ENCODE data around the gene TLX1. TPM values are rescaled to one million over a fixed set of nuclear protein-coding genes. Genes with fewer than 3 reads are reported as not detected.
A peak's percentile ranks its signal among the peaks of the same experiment; 100 is the strongest.

The TLX1 gene
- total and polyA plus RNA-seq, 12 donors: 0.03 to 0.74 (median 0.27) TPM; not detected in 9

DNA sequence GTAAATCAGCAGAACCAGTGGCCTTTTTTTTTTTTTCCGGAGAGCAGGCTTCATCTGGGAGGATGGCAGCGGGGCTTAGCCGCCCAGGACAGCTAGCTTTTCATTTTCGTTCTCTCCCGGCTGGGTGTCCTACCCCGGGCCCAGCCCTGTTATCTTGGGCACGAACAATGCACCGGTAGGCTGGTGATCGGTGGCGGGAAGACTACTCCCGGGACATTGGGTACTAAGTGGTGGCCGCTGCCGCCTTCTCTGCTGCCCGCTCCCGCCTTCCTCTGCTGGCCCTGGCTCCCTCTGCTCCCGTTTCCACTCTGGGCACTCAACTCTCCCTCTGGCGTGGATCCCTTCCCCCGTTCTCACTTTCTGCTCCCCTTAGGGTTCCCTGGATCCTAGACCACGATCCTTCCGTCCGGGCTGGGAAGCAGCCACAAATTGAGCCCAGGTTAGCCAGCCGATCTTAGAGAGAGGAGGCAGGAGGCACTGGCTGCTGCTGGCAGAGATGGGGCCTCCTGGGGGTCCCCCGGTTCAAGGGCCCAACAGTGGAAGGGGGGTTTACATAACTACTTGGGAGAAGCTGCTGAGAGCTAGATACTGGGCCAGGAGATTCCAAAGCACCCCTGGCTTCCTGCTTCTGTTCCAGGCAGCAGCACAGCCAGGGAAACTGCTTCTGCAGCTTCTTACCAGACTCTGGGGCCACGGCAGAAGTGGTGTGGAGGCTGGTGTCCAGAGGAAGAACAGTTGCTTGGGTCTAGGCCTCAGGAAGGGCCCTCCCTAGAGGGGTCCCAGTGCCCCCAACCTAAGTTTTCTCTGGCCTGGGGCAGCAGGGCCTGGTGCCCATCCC, 1.8 kb downstream of the TLX1 start:
- Histone ChIP-seq H3K27ac (no peak overlapping the region), H3K4me3 (no peak overlapping the region), H3K9me3 (no peaks in the 10 kb centered on the region), H3K4me1 (peaks cover 7 to 47% (median 39%) of the 10 kb centered on the region in 9 donors), H3K36me3 (no peaks in the 10 kb centered on the region), H3K27me3 (peaks cover 52 to 100% (median 100%) of the 10 kb centered on the region in 7 donors)
- ATAC-seq: no peak
- DNase-seq: no peak
- intact Hi-C loops (cut with DNase I): loop anchor here in 1 of 10 donors (10.0 kb wide), 1 partner anchor 88 kb away; no protein-coding TSS in a partner anchor
- TF ChIP-seq, protein P1, sequence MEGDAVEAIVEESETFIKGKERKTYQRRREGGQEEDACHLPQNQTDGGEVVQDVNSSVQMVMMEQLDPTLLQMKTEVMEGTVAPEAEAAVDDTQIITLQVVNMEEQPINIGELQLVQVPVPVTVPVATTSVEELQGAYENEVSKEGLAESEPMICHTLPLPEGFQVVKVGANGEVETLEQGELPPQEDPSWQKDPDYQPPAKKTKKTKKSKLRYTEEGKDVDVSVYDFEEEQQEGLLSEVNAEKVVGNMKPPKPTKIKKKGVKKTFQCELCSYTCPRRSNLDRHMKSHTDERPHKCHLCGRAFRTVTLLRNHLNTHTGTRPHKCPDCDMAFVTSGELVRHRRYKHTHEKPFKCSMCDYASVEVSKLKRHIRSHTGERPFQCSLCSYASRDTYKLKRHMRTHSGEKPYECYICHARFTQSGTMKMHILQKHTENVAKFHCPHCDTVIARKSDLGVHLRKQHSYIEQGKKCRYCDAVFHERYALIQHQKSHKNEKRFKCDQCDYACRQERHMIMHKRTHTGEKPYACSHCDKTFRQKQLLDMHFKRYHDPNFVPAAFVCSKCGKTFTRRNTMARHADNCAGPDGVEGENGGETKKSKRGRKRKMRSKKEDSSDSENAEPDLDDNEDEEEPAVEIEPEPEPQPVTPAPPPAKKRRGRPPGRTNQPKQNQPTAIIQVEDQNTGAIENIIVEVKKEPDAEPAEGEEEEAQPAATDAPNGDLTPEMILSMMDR (IDR thresholded peaks at IDR 0.05): no peak
- WGBS, 2 donors: 13 to 26% methylated on average over 24 of the region's 24 CpGs

DNA sequence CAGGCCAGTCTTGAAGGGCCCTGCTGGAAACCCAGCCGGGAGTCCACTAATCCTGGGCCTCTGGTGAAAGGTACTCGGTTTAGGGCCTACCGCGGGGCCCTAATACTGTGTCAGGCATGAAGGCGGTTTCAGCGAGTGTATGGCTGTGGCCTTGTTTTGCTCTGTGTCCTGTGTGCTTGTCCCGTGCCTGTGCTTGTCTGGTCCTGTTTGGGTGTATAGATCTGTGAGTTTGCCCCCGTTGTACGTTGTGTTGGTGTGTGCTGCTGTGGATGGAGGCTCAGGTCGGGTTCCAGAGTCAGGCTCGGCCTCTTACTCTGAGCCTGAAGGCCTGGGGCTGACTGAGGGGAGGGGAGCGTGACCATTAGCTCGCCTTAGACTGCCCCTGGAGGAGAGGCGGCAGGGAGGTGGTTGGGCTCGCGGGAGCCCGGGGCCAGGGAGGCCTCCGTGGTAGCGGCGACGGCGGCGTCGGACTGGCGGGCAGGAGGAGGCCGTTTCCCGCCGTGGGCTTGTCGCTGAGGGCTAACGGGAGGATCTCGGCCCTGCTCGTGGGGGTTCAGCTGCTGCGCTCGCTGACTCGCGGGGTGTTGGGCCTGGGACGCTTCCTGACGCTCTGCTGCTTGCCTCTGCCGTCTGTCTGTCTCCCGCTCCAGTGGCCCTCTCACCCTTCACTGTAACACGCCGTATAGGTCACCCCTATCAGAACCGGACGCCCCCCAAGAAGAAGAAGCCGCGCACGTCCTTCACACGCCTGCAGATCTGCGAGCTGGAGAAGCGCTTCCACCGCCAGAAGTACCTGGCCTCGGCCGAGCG, 2.6 kb downstream of the TLX1 start:
- peaks cover 55 to 100% (median 99%) of the 10 kb centered on the region in 7 donors for H3K27me3 ChIP-seq
- intact Hi-C loops (cut with DNase I): loop anchor here in 1 of 10 donors (10.0 kb wide), 1 partner anchor 89 kb away; no protein-coding TSS in a partner anchor

DNA sequence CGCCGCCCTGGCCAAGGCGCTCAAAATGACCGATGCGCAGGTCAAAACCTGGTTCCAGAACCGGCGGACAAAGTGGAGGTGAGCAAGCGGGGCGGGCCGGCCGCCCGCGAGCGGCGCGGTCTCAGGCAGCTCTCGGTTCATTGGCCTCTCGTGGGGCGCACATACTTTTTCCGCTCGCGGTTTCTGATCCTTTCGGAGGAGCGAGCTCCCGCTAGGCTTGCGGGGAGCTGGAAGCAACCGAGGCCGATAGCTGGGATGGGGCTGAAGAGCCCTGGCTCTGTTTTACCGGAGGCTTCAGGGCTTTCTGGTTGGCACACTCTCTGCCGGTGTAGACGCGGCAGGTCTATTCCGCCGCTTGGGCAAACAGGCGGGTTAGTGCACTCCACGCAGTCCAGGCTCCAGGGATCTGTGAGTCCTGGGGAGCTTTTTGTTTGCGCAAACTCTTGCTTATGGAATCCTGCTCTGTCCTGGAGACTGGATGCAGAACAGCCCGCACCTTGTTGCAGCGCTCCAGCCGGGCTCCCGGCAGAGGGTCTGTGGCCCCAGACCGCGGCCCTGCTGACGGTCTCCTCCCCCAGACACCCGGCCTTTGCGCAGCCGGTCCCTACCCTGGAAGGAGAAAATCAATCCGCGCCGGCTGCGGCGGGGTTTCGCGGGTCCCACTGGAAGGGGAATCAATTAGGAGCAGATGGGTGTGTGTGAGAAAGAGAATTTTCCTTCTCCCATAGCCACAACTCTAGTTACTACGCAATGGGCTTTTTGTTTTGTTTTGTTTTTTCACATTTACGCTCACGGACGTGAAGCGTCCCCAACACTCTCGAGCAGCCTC, 3.4 kb downstream of the TLX1 start:
- intact Hi-C loops (cut with DNase I): loop anchor here in 1 of 10 donors (10.0 kb wide), 1 partner anchor 90 kb away; no protein-coding TSS in a partner anchor
- TF ChIP-seq, protein P1 (IDR thresholded peaks at IDR 0.05): no peak
- peaks cover 7 to 47% (median 39%) of the 10 kb centered on the region in 9 donors for H3K4me1 ChIP-seq
- H3K27ac ChIP-seq: no peak overlapping the region
- no peak for DNase-seq
- no peaks in the 10 kb centered on the region for H3K36me3 ChIP-seq
- peak overlapping the region in 8 of 10 donors; percentile 12 to 40 (median 28) for H3K4me3 ChIP-seq
- 3 to 4% methylated on average over 60 of the region's 60 CpGs for WGBS, 2 donors
- ATAC-seq: no peak
- peaks cover 63 to 100% (median 99%) of the 10 kb centered on the region in 7 donors for H3K27me3 ChIP-seq
- H3K9me3 ChIP-seq: no peaks in the 10 kb centered on the region

More for the DNA sequence above, 2.6 kb downstream of the TLX1 start:
- H3K4me3 ChIP-seq: peak overlapping the region in 6 of 10 donors; percentile 11 to 40 (median 29)
- 13 to 17% methylated on average over 54 of the region's 54 CpGs for WGBS, 2 donors
- H3K9me3 ChIP-seq: no peaks in the 10 kb centered on the region
- no peak for ATAC-seq
- DNase-seq: no peak
- H3K4me1 ChIP-seq: peaks cover 7 to 47% (median 39%) of the 10 kb centered on the region in 9 donors
- H3K27ac ChIP-seq: no peak overlapping the region
- TF ChIP-seq, protein P1 (IDR thresholded peaks at IDR 0.05): no peak
- H3K36me3 ChIP-seq: no peaks in the 10 kb centered on the region

All from heart right ventricle (tissue), 16 donors.